Stimulated activated CD4-positive, alpha-beta T cell treated with anti-CD3 and anti-CD28 coated beads, TNF-alpha, amount 100 ng/mL, for 48 hours (primary cell): ENCODE data around the gene POLR3H.
"Not testable (repeated sequence)": the region's sequence is repeated elsewhere in the genome, so short reads cannot be mapped to it uniquely, and the experiment has no call there.

Experiments used
- DNase-seq, 3 donors: peaks; one replicate each; pipeline ENCODE4 v3.0.0-alpha.2; 2020; ENCODE audit warnings: low read depth in 3 of 3

The POLR3H gene, protein sequence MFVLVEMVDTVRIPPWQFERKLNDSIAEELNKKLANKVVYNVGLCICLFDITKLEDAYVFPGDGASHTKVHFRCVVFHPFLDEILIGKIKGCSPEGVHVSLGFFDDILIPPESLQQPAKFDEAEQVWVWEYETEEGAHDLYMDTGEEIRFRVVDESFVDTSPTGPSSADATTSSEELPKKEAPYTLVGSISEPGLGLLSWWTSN

DNA sequence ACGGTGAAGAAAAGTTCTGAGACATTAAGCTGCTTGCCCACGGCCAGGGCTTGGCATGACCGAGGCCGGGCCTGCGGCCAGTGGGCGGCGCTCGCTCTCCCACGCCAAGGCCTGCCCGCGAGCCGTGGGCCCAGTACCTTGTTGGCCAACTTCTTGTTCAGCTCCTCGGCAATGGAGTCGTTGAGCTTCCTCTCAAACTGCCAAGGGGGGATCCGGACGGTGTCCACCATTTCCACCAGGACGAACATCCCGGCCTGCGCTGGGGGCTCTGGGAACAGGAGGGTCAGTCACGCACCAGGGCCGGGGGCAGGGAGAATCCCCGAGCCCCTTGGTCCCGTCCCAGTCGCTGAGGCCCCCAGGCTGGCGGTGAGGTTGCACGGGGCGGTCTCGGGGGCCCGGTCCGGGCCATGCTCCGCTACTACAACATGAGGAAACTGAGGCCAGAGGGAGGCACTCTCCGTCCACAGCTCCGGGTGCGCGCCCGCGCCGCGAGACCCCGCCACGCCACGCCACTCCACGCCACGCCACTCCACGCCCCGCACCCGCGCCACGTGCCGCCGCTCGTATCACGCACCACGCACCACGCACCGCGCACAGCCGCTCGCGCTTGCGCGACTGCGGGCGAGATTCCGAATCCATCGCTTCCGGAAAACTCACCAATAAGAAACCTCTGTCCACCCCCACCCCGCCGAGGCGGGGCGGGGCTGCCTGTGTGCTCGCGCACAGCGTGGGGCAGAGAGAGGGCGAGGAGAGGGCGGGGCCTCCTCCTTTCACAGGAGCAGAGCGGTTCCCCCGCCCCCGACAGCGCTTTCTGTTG is at the start of gene POLR3H:
Gene POLR3H, minus strand, starts transcription at position 617 of the 817 bp plus-strand sequence. Its CDS starts 369 bp downstream, at position 248.
- DNase-seq, result peak; percentile 94 to 97 (median 94)

DNA sequence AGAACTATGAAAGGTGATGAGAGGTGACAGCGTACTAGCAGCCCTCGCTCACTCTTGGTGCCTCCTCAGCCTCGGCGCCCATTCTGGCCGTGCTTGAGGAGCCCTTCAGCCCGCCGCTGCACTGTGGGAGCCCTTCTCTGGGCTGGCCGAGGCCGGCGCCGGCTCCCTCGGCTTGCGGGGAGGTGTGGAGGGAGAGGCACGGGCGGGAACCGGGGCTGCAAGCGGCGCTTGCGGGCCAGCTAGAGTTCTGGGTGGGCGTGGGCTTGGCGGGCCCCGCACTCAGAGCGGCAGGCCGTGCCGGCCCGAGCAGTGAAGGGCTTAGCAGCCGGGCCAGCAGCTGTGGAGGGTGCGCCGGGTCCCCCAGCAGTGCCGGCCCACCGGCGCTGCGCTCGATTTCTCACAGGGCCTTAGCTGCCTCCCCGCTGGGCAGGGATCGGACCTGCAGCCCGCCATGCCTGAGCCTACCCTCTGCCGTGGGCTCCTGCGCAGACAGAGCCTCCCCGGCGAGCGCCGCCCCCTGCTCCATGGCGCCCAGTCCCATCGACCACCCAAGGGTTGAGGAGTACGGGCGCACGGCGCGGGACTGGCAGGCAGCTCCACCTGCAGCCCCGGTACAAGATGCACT is 49.2 kb upstream of the POLR3H start:
- not testable (repeated sequence) for DNase-seq

DNA sequence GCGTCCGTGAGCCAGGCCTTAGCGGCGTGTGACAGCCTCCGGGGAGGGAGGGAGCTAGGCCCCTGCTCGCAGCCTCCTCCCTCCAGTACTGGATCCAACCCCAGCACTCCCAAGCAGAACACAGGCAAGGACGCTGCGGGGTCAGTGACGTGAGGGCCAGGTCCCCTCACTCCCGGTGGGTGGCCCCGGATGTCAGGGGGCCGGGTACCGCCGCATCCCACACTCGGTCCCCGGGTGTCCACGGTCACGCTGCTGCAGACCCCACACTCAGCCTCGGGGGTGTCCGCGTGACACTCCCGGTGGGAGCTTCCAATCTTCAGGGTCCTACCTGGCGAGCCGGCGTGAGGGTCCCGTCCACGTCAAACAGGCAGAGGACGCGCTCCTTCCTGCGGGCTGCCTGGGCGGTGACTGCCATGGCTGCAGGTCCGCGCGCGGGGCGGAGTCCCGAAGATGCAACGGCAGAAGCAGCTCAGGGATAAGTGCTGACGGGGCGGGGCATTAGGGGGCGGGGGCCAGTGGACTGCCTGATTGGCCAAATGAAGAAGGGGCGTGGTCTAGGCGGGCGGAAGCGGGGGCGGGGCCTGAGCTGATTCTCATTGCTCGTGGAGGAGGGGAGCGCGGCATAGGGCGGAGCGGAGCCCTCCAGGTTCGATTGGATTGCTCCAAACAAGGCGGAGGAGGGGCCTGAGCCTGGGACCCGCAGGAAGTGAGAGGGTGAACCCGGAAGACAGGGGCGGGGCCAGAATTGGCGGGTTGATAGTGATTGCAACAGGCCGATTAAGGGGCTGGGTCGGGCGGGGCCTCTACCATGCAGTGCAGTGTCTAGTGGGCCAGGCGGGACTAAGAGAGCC is 45.3 kb upstream of the POLR3H start, which contains the start of gene PMM1:
Gene PMM1, minus strand, starts transcription at position 450 of the 851 bp plus-strand sequence. Its CDS starts 35 bp downstream, at position 415.
- DNase-seq, result peak; percentile 100

DNA sequence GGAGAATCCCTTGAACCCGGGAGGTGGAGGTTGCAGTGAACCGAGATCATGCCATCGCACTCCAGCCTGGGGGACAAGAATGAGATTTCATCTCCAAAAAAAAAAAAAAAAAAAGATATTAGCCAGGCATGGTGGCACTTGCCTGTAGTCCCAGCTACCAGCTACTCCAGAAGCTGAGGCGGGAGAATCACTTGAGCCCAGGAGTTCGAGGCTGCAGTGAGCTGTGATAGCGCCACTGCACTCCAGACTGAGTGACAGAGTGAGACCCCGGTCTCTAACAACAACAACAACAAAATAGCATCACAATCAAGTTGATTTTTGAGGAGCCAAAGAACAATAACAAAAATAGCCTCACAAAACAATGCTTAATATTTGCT is 43.1 kb upstream of the POLR3H start:
- DNase-seq, result no peak

DNA sequence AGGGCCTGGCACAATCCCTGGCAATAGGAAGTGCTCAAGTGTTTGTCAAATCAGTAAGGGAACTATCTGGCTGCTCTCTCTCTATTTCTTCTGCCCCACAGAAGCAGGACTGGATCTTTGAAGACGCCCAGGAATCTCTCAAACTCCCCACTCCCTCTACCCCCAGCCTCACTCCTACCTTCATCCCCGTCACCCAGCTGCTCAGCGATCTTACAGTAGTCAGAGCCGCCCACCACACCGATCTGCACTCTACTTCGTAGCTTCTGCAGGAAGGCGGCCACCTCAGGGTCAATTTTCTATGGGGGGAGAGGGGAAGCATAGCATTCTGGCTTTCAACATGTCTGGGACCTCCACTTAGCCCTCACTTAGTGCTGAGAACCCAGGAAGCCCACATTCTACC is 41.6 kb upstream of the POLR3H start:
- no peak for DNase-seq

DNA sequence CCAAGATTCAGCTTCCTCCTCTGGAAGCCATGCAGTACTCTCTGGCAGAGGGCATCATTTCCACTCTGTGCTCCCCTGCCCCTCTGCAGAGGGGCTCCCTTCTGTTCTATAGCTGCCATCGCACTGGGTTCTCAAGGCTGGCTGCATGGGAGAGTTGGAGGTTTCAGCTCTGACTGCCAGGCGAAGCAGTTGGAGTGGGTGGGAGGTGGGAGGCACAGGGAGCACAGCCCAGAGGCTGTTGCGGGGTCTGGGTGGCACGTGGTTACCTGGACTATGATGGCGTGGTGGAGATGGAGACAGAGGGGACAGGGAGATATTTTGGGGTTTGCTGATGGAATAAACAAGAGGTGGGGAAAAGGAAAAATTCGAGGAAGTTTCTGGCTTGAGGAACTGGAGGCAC is 40.6 kb upstream of the POLR3H start:
- DNase-seq, result no peak

DNA sequence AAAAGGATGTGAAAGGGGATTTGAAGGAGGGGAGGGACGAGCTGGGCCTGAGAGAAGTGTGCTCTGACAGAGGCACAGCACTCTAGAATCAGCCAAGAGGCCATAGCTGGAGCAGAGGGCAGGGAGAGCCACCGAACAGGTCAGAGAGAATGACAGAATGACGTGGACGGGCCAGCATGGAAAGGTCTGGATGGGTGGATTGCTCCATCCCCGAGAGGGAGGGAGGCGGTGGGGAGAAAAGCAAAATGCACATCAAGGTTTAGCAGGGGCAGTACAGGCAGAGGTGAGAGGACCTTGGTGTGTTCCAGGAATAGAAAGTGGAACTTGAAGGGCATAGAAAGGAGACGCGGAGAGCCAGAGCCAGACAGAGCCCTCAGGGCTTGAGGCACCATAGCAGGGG is 38.4 kb upstream of the POLR3H start:
- no peak for DNase-seq

DNA sequence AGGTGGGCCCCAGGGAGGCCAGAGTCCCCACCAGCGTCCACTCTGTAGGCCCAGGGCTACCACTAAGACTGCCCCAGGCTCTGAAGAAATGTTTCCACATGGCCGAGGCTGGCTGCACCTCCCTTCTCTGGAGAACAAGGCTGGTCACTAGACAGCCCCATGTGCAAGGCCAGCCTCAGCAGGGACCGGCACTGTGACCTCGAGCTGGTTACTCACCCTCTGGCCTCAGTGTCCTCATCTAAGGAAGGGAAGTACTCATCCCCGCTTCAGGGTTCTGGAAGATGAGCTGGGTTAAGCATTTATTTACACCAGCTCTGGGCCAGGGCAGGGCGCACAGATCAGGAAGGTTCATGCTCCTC is 35.7 kb upstream of the POLR3H start:
- no peak for DNase-seq

DNA sequence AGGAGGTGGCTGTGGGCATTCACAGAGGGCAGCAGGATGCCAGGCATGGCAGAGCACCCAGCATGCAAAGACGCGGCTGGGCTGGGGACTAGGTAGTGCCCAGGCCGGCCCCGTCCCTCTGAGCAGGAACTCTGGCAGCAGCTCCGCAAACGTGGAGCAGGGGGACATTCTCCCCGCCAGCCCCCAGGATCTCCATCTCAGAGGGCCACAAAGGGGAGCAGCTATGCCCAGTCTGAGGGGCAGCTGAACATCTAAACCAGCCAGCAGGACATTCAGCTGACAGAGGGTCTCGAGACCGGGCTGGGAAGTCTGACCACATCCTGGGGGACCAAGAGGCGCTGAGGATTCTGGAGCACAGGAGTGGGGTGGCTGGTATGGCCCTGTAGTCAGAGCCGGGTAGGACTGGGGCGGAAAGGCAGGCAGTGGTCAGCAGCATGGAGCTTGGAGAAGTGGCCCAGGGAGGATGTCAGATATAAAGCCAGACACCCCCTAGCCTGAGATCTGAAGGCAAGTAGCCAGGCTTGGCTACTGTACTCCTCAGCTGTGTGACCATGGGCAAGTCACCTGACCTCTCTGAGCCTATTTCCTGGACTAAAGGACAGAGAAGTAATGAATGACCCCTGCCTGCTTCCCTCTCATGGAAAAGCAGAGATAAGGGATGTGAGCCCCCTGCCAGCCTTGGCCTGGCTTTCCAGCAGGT is 35.2 kb upstream of the POLR3H start:
- DNase-seq, result no peak

DNA sequence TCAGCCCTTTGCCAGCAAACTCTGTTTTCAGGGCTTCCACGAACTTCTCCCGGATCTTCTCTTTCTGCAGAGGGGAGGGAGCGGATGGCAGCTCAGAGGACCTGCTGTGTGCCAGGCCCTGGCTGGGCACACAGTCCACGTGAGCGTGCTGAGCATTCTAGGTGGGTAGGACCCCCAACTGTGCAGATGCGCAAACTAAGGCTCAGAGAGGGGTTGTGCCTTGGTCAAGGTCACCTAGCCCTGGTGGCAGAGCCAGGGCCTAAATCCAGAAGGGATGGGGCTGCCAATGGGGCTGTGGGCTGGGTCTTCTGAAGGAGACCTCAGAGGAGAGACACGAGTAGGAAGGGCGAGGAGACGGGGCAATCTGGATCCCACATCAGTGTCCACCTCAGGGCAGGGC is 34.5 kb upstream of the POLR3H start:
- no peak for DNase-seq

DNA sequence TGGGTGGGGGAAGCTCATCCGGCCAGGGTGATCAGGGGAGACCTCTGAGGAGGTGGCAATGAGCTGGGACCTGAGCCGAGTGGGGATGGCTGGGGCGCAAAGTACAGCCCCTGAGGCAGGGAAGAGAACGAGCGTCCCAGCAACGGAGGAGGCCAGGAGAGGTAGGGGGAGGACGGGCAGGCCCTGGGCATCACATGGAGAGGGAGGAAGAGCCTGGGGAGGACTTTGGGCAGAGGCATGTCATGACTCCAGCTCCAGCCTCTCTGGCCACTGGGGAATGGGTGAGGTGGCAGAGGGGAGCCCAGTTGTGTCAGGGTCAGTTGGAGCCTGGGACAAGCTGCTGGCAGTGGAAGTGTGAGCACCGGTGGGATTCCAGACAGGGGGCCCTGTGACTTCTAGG is 33.8 kb upstream of the POLR3H start:
- no peak for DNase-seq

DNA sequence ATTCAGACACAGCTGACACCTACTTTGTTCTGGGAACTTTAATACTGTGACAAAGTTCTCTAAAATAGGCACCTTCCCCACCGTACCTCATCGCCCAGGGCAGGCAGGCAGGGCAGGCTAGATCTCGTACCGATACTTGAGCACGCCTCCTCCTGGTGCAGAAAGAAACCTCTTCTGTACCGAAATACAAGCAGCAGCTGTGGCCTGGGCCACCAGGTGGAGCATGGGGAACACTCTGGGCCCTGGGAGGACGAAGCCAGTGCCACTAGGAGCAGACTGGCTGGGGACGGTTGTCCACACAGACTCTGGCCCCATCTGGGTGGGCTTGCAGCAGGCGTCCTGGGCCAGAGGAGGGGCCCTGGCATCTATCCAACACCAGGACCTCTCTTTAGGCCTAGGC is 32.6 kb upstream of the POLR3H start:
- no peak for DNase-seq

DNA sequence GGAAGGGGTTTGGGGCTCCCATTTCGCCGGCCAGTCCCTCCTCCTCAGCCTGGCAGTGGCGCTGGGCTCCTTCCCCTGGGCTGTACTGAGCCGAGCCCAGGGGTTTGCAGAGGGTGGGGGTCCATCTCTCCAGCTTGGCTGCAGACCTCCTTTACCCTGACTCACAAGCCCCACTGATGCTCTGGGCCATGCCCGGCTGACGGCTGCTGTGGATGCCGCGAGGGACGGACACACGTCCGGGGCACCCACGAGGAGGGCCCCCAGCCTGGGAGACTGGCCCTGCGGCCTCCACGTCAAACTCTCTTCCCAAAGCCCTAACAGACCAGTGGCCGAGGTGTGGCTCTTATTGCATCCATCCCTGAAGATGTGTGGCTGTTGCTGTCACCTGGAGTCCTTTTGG is 31.3 kb upstream of the POLR3H start:
- no peak for DNase-seq

DNA sequence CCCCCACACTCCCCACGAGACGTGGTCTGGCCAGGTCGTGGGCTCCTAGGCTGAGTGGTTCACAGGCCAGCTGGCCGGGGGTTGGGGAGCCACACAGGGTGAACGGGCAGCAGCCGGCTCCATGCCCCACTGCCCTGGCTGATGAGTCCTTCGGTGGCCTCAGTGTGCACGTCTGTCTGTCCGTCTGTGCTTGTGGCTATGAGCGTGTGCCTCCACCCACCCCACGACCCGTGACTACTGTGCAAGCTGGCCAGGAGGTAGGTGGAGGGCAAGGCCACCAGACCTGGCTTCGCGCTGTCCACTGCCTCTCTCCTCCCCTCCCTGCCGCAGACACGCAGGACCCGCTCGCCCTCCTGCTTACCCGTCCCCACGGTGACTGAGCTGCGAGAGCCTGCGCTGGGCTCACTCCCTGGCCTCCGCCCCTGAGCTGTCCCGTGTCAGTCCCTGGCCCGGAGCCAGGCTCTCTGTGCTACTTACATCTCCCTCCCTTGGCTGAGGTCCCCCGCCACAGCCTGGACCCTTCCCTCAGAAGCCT is 30.6 kb upstream of the POLR3H start:
- DNase-seq, result no peak

DNA sequence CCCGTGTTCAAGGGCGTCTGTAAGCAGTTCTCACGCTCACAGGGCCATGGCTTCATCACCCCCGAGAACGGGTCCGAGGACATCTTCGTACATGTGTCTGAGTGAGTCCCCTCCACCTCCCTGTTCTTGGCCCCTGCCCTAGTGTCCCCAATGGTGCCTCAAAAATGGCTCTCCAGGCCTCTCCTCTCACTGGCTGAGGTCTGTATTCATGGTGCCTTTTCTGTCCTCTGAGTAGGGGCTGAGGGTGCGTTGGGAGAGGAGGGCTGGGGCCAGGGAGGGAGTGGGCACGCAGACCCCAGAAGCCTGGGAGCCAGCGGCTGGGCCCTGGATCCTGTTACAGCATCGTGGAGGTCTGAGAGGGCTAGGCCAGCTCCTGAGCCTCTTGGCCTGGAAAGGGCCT is 29.4 kb upstream of the POLR3H start:
- no peak for DNase-seq

DNA sequence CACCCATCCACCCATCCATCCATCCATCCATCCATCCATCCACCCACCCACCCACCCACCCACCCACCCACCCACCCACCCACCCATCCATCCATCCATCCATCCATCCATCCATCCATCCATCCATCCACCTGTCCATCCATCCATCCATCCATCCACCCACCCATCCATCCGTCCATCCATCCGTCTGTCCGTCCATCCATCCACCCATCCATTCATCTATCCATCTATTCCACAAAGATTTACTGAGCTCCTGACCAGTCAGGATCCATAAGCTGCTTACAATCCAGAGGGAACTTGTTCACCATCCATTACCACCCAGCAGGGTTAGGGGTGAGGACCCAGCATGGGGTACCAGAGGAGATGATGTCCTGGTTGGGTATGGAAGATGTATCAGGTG is 28.0 kb upstream of the POLR3H start:
- not testable (repeated sequence) for DNase-seq

DNA sequence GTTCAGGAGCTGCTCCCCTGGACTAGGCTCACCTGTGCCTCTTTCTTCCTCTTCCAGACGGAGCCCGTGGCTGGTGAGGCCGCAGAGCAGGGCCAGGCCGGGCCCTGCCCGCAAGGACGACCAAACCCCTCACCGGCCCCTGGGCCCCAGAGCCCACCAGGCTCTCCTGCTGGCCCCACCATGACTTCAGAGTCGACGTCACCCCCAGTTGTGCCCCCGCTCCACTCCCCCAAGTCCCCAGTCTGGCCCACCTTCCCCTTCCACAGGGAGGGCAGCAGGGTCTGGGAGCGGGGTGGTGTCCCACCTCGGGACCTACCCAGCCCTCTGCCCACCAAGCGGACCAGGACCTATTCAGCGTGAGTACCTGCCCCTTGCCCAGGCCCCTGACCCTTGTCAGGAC is 27.5 kb upstream of the POLR3H start:
- DNase-seq, result no peak

DNA sequence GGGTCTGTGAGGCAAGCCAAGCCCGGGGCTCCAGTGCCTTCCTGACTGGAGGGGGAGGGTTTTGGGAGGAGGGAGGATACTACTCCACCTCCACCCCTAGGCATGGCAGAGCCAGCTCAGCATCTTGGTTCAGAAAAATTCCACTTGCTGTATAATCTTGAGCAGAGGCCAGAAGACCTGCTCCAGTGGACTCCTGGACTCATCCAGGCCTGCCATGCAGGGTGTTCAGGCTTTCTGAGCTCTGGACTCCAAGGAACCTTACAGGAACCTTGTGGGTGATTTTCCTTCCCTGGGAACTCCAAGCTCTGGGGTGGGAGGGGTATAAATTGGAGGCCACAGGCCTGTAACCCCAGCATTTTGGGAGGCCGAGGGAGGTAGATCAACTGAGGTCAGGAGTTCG is 26.0 kb upstream of the POLR3H start:
- no peak for DNase-seq

DNA sequence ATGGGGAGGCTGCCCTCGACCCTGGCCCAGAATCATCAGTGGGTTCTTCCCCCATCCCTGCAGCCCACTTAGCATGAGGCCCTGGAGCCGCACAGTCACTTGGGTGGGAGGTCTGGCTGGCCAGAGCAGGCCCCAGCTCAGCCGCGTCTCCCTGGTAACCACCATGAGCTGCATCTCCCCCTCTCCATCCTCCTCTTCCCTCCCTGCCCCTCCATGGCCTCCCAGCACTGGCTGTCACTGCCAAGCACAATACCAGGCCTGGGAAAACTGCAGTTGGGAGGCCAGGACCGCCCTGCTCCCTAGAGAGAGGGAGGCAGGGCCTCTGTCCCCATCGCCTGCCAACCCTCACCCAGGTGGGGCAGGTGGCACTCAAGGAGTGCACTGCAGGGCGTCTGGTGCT is 24.5 kb upstream of the POLR3H start:
- DNase-seq, result no peak

DNA sequence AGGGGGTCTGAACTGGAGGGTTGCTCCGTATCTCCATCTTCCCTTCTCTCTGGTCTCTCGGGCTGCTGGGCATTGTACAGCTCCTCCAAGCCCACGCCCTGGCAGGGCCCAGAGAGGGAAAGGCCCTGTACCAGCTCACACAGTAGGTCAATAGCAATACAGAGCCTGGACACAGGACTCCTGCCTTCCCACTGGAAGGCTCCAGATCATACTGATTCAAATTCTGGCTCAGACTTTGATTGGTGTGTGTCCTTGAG is 23.2 kb upstream of the POLR3H start:
- no peak for DNase-seq

DNA sequence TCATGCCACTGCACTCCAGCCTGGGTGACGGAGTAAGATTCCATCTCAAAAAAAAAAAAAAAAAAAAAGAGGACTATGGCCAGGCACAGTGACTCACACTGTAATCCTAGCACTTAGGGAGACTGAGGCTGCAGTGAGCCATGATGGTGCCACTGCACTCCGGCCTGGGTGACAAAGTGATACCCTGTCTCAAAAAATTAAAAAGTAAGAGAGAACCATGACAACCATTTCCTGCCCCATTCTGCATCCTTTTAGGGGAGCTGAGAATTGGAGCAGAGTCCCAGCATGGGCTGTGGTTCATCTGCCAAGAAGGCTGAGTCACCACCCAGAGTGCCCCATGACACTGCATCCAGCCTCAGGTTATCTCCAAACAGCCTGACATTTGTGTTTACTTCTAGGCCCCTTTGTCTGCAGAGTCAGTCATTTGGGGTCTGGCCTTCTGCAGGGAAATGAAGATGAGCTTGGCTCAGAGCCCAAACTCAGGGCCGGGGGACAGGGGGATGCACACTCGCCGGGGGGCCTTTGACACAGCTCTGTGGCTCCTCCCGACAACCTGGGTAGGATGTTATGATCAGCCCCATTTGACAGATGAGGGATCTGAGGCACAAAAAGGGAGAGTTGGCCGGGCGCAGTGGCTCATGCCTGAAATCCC is 21.3 kb upstream of the POLR3H start:
- peak in 1 of 3 donors; percentile 19 for DNase-seq
